GM19328 (cell line): ENCODE data around the gene AGAP3.

Experiments used
- ATAC-seq: cut with Tn5 transposase; IDR thresholded peaks from one replicate; pipeline ENCODE4 v1.9.1; 2021; ENCODE audit warnings: mild to moderate bottlenecking, moderate library complexity; ENCODE audit not compliant: unreplicated experiment

AGAP3 gene

DNA sequence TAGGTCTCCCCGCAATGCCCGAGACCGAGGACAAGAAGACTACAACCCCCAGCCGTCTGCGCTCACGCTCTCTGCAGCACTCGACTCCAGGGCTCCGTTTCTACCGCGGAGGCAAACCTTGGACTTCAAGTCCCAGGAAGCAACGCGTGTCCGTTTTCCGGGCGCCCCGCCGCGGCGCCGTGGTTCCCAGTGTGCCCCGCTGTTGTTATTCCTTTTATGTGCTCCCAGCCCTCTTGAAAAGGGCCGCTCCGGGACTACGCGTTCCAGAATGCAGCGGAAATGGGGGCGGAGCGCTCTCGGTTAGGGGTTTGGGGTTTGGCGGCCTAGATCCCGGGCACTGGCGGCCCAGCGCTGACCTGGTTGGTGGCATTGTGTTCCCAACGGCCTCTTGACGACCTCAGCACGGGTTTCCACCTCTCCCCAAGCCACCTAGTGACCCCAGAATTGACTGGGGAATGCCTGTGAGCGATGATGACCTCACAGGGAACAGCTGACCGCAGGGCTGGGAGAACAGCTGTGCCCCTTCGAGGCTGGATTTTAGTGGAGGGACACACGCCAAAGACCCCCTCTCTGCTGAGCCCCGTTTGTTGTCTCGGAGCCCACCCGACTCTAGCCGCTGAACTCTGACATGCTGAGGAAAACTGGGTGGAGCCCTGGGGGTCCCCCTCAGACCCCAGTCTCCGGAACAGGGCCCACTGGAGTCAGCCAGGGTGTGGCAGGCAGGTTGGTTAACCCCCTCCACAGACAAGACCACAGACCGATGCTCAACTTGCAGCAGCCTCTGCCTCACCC lies 28.1 kb upstream of the AGAP3 start:
- ATAC-seq, result peak; percentile 89

GRCh38 chr7:151058781-151059366 lies 27.4 kb upstream of the AGAP3 start:
- no peak for ATAC-seq

DNA sequence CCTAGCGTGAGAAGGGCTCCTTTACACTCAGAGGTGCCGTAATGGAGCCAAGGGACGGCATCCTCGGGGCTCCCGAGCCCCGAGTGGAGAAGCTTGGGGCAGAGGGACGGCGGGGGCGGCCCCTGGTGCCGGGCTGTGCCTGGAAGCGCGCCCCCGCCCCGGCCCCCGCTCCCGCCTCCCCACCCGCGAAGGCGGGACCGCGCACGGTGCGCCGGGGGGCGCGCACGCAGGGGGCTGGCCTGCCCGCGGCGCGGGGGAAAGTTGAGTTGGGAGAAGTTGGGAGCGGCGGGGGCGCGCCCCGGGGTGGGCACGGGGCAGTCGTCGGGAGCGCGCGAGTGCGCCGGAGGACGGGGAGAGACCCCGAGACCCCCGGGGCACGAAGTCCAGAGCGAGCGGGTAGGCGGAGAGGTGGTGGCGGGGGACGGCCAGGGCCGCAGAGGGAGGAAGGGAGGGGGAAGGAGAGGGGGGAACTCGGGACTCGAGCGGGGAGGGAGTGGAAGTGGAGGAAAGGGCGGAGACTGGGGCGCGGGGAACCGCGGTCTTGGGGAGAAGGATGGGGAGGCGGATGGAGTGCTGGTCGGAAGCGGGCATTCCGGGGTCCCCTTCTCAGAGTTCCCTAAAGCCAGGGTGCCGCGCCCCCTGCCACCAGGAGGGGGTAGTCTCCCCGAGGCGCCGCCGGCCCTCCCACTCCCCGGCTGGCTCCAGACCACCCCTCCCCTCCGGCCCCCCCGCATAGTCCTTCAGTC lies 26.7 kb upstream of the AGAP3 start, which contains the start of gene SLC4A2:
SLC4A2 (plus strand) TSS at position 223 of the 746 bp plus-strand sequence. CDS start 2,399 bp downstream, outside the sequence.
- ATAC-seq, result no peak

DNA sequence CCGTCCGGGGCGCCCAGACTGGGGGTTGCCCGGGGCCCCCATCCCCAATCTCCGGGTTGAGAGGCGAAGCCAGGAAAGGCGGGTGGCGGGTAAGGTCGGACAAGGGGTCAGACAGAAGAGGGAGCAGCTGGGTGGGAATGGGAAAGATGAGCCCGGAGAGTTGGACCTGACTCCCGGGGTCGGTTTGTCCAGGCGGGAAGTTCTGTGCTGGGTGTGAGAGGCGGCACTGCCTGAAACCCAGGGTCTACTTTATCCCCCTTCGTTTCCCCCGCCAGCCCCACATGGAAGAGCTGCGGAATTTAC lies 26.2 kb upstream of the AGAP3 start:
- no peak for ATAC-seq

DNA sequence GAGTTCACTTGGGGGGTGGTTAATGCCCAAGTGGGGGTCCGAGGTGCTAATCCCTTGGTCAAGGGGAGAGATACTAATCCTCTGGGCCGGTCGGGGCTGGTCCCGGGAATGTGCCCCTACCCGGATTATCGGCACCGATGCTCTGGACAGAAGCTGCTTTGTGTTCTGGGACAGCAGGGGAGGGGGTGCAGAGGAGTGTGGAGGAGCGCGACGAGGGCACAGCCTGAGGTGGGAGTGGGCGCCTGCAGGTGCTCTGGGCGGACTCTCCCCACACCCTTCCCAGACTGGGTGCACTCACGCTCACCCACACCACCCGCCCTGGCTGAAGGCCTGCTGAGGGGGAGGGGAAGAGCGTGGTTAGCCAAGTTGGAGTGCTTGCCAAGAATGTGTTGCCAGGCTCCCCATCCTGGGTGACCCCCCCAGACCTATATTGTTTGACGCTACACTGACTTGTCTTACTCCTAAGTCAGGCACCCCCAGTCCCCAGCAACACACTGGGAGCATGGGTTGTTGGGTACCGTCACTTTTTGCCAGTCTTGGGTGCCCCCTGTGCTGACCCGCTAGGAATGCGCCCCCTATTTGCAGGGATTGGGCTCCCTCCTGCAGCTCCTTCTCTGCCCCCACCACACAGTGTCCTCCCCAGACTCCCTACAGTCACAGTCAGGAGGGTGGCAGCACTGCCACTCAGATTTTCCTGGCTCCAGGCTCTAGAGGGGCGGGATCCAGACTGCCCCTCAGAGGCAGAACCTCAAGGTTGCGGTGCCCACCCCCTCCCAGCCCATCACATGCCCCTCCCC lies 25.7 kb upstream of the AGAP3 start:
- no peak for ATAC-seq

GRCh38 chr7:151061213-151062110 lies 24.8 kb upstream of the AGAP3 start:
- no peak for ATAC-seq

- no peak for ATAC-seq
These were observed 24.2 kb upstream of the AGAP3 start for GRCh38 chr7:151062111-151062398.

- ATAC-seq, result no peak
These were observed 23.7 kb upstream of the AGAP3 start for GRCh38 chr7:151062399-151063211.

GRCh38 chr7:151063212-151063561 lies 23.1 kb upstream of the AGAP3 start:
- no peak for ATAC-seq

- no peak for ATAC-seq
These were observed 21.8 kb upstream of the AGAP3 start for GRCh38 chr7:151064454-151064853.

DNA sequence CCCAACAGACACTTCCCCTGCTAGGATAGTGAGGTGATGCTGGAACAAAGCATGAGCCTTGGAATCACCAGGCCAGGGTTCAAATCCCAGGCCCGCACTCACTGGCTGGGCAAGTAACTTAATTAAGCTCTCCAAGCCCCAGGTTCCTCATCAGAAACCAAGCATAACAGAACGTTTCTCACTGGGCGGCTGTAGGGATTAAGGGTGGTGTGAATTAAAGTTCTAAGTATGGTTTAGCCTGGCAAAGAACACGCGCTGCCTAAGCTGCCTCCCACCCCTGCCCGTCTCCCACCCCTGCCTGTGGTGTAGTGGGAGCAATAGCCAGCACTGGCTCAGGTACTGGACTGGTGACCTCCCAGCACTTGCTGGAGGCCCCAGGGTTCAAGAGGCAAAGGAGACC lies 21.3 kb upstream of the AGAP3 start:
- ATAC-seq, result no peak

DNA sequence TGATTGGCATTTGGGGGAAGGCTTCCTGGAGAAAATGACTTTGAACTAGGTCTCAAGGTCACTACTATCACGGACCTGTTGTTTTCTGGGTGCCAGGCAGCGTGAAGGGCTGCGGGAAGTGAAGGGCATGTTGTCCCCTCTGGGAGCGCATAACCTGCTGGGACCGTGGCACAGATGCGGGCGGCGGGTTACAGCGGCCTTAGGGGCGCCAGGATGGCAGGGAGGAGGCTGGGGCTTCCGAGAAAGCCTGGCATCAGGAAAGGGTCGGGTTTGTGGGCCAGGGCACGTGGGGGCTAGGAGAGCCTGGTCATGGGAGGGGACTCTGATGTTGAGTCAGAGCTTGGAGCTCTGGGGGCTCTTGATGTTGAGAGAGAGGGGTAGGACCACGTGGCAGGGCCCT lies 20.8 kb upstream of the AGAP3 start:
- ATAC-seq, result no peak

DNA sequence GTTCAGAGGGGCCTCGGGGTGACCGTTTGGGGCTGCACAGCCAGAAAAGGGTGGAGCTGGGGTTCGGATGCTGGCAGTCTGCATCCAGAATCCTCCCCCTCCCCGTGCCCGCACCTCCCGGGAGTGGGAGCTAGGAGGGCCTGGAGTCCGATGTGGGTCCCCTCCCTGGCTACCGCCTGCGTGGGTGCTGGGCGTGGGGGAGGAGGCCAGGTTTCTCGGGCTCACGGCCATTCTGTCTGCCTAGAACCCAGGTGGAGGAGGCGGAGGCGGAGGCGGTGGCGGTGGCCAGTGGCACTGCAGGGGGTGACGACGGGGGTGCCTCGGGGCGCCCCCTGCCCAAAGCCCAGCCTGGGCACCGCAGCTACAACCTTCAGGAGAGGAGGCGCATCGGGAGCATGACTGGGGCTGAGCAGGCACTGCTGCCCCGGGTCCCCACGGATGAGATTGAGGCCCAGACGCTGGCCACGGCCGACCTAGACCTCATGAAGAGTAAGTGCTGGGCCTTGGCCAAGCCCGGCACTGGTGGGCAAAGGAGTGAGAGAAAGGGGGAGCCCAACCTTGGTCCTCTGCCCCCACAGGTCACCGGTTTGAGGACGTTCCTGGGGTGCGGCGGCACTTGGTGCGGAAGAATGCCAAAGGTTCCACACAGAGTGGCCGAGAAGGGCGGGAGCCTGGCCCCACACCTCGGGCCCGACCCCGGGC lies 19.9 kb upstream of the AGAP3 start:
- ATAC-seq, result no peak

DNA sequence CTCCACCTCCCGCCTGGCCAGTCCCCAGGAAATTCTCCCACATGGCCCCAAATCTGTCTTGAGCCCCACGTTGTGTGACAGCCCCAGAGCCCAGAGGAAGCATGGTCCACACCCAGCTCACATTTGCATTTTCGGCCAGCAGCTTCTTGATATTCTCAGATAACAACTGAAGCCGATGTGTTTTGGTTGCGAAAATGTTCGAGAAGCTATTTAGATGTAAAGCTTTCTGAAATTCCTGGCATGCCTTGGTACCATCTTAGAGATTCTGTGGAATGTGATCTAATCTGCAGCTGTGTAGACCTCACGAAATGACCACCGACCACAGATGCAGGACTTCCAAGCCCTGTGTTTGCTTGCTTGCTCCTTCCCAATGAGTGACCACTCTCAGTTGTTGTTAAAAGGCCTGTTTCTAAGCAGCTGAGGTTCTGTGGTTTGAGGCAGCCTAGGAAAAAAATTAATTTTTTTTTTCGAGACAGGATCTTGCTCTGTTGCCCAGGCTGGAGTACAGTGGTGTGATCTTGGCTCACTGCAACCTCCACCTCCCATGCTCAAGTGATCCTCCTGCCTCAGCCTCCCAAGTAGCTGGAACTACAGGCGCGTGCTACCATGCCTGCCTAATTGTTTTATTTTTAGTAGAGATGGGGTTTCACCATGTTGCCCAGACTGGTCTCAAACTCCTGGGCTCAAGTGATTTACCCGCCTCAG lies 18.1 kb upstream of the AGAP3 start:
- ATAC-seq, result no peak

GRCh38 chr7:151069841-151070573 lies 16.3 kb upstream of the AGAP3 start:
- no peak for ATAC-seq

DNA sequence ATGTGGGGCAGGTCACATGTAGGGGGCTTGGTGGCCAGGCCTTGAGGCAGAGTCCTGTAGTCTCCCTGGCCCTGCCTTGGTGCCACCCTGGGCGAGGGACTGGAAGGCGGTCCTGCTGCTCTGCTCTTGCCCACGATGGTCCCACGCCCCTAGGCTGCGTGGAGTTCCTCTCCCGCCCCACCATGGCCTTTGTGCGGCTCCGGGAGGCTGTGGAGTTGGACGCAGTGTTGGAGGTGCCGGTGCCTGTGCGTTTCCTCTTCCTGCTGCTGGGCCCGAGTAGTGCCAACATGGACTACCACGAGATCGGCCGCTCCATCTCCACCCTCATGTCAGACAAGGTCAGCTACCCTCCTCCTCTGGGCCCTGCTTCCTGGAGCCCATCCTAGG lies 15.7 kb upstream of the AGAP3 start:
- no peak for ATAC-seq

DNA sequence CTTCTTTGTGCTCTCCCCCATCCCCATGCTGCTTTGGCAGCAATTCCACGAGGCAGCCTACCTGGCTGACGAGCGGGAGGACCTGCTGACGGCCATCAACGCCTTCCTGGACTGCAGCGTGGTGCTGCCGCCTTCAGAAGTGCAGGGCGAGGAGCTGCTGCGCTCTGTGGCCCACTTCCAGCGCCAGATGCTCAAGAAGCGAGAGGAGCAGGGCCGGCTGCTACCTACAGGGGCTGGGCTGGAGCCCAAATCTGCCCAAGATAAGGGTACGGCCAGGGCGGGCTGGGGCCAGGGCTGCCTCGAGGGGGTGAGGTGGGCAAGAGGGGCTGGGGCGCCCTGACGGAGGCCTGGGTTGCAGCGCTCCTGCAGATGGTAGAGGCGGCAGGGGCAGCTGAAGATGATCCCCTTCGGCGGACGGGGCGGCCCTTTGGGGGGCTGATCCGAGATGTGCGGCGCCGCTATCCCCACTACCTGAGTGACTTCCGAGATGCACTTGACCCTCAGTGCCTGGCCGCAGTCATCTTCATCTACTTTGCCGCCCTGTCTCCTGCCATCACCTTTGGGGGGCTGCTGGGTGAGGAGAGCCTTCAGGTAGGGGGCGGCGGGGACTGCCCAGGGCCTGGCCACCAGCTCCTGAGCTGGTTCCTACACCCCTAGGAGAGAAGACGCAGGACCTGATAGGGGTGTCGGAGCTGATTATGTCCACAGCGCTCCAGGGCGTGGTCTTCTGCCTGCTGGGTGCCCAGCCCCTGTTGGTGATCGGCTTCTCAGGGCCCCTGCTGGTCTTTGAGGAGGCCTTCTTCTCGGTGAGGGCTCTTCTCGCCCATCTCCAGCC lies 15.0 kb upstream of the AGAP3 start:
- no peak for ATAC-seq
